NB4 (cell line): Measurements from ENCODE around the gene MET.

ENCODE experiments used
- MYC ChIP-seq: IDR thresholded peaks from 2 replicates; pipeline ENCODE4 v1.6.1; 2011; ENCODE audit warnings: low read depth, low read length
- POLR2A ChIP-seq: IDR thresholded peaks from 2 replicates; pipeline ENCODE4 v1.6.1; 2011; ENCODE audit warnings: mild to moderate bottlenecking; ENCODE audit not compliant: insufficient read length; ENCODE audit errors: extremely low read depth
- TF ChIP-seq, protein P1 (sequence below): IDR thresholded peaks from 2 replicates; pipeline ENCODE4 v1.6.1; 2011; ENCODE audit warnings: low read depth, low read length
- TF ChIP-seq, protein P2 (sequence below): IDR thresholded peaks from one replicate; pipeline ENCODE4 v1.5.1; 2012; ENCODE audit warnings: low read depth, low read length

DNA sequence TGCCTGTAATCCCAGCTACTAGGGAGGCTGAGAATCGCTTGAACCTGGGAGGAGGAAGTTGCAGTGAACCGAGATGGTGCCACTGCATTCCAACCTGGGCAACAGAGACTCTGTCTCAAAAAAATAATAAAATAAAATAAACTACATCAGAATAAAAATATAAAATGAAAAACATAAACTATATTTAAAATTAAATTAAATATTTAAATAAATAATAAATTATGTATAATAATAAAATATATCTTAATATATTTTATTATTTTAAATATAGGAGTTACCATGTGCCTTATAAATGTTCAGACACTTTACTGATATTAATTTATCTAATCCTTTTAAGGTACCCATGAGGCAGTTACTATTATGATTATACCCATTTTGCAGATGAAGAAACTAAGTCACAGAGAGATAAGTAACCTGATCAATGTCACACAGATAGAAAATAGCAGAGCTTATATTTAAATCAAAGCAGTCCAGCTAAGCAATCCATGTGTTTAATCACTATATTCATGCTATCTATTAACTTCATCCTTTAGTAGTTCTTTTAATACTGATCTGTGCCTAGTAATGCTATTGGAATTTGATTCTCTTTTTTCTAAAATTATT is 30.3 kb upstream of the MET start:
- TF ChIP-seq, protein P1, sequence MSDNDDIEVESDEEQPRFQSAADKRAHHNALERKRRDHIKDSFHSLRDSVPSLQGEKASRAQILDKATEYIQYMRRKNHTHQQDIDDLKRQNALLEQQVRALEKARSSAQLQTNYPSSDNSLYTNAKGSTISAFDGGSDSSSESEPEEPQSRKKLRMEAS, result no peak
- TF ChIP-seq POLR2A (no peak), MYC (no peak)
- TF ChIP-seq, protein P2, sequence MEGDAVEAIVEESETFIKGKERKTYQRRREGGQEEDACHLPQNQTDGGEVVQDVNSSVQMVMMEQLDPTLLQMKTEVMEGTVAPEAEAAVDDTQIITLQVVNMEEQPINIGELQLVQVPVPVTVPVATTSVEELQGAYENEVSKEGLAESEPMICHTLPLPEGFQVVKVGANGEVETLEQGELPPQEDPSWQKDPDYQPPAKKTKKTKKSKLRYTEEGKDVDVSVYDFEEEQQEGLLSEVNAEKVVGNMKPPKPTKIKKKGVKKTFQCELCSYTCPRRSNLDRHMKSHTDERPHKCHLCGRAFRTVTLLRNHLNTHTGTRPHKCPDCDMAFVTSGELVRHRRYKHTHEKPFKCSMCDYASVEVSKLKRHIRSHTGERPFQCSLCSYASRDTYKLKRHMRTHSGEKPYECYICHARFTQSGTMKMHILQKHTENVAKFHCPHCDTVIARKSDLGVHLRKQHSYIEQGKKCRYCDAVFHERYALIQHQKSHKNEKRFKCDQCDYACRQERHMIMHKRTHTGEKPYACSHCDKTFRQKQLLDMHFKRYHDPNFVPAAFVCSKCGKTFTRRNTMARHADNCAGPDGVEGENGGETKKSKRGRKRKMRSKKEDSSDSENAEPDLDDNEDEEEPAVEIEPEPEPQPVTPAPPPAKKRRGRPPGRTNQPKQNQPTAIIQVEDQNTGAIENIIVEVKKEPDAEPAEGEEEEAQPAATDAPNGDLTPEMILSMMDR, result no peak
